ENCODE measurements around the gene DNAL1.

DNAL1 gene

GRCh38 chr14:73717711-73718417 lies 73.1 kb downstream of the DNAL1 start:
- peaks cover 13% of the 10 kb centered on the region; the same call in 1 of the 2 replicates for H3K36me3 ChIP-seq (ENCODE audit: control insufficient read depth, insufficient read depth, low read length)

GRCh38 chr14:73718418-73719251 lies 73.8 kb downstream of the DNAL1 start:
- Histone ChIP-seq H3K9me3 (ENCODE audit: control insufficient read depth, insufficient read depth, low read length) (no peaks in the 10 kb centered on the region), H3K27ac (ENCODE audit: low read depth, low read length) (peak overlapping the region; percentile 52), H3K9ac (ENCODE audit: low read depth, low read length) (peak overlapping the region; percentile 67; the same call in 1 of the 2 replicates), H3K4me1 (ENCODE audit: control insufficient read depth, insufficient read depth, low read length) (peaks cover 40% of the 10 kb centered on the region), H3K36me3 (ENCODE audit: control insufficient read depth, insufficient read depth, low read length) (peaks cover 17% of the 10 kb centered on the region), H3K27me3 (ENCODE audit: control insufficient read depth, insufficient read depth, low read length) (peaks cover 6% of the 10 kb centered on the region), H3K4me3 (ENCODE audit: low read depth, low read length) (peak overlapping the region; percentile 68)

More at GRCh38 chr14:73717711-73718417, 73.1 kb downstream of the DNAL1 start:
- peak overlapping the region; percentile 52 for H3K27ac ChIP-seq (ENCODE audit: low read depth, low read length)
- H3K27me3 ChIP-seq (ENCODE audit: control insufficient read depth, insufficient read depth, low read length): peaks cover 6% of the 10 kb centered on the region
- H3K4me3 ChIP-seq (ENCODE audit: low read depth, low read length): peak overlapping the region; percentile 68
- peaks cover 39% of the 10 kb centered on the region for H3K4me1 ChIP-seq (ENCODE audit: control insufficient read depth, insufficient read depth, low read length)
- no peaks in the 10 kb centered on the region for H3K9me3 ChIP-seq (ENCODE audit: control insufficient read depth, insufficient read depth, low read length)
- peak overlapping the region; percentile 67 for H3K9ac ChIP-seq (ENCODE audit: low read depth, low read length)

GRCh38 chr14:73719361-73719760 lies 74.6 kb downstream of the DNAL1 start:
- Histone ChIP-seq H3K9me3 (ENCODE audit: control insufficient read depth, insufficient read depth, low read length) (no peaks in the 10 kb centered on the region), H3K4me3 (ENCODE audit: low read depth, low read length) (peak overlapping the region; percentile 49; the same call in 1 of the 2 replicates), H3K27me3 (ENCODE audit: control insufficient read depth, insufficient read depth, low read length) (peaks cover 6% of the 10 kb centered on the region), H3K4me1 (ENCODE audit: control insufficient read depth, insufficient read depth, low read length) (peaks cover 48% of the 10 kb centered on the region), H3K9ac (ENCODE audit: low read depth, low read length) (no peak overlapping the region), H3K36me3 (ENCODE audit: control insufficient read depth, insufficient read depth, low read length) (peaks cover 18% of the 10 kb centered on the region), H3K27ac (ENCODE audit: low read depth, low read length) (peak overlapping the region; percentile 21)

- H3K27me3 ChIP-seq (ENCODE audit: control insufficient read depth, insufficient read depth, low read length): peaks cover 1% of the 10 kb centered on the region
- no peaks in the 10 kb centered on the region for H3K9me3 ChIP-seq (ENCODE audit: control insufficient read depth, insufficient read depth, low read length)
- H3K4me1 ChIP-seq (ENCODE audit: control insufficient read depth, insufficient read depth, low read length): peaks cover 47% of the 10 kb centered on the region
- no peak overlapping the region for H3K4me3 ChIP-seq (ENCODE audit: low read depth, low read length)
- peaks cover 18% of the 10 kb centered on the region for H3K36me3 ChIP-seq (ENCODE audit: control insufficient read depth, insufficient read depth, low read length)
- H3K9ac ChIP-seq (ENCODE audit: low read depth, low read length): no peak overlapping the region
- no peak overlapping the region for H3K27ac ChIP-seq (ENCODE audit: low read depth, low read length)
These were observed 75.0 kb downstream of the DNAL1 start for GRCh38 chr14:73719791-73720190.

GRCh38 chr14:73720636-73721035 lies 75.8 kb downstream of the DNAL1 start:
- Histone ChIP-seq H3K4me1 (ENCODE audit: control insufficient read depth, insufficient read depth, low read length) (peaks cover 46% of the 10 kb centered on the region), H3K9me3 (ENCODE audit: control insufficient read depth, insufficient read depth, low read length) (no peaks in the 10 kb centered on the region), H3K27ac (ENCODE audit: low read depth, low read length) (no peak overlapping the region), H3K27me3 (ENCODE audit: control insufficient read depth, insufficient read depth, low read length) (no peaks in the 10 kb centered on the region), H3K9ac (ENCODE audit: low read depth, low read length) (no peak overlapping the region), H3K36me3 (ENCODE audit: control insufficient read depth, insufficient read depth, low read length) (peaks cover 18% of the 10 kb centered on the region), H3K4me3 (ENCODE audit: low read depth, low read length) (no peak overlapping the region)

GRCh38 chr14:73721101-73721821 lies 76.5 kb downstream of the DNAL1 start:
- Histone ChIP-seq H3K4me1 (ENCODE audit: control insufficient read depth, insufficient read depth, low read length) (peaks cover 46% of the 10 kb centered on the region), H3K27me3 (ENCODE audit: control insufficient read depth, insufficient read depth, low read length) (no peaks in the 10 kb centered on the region), H3K4me3 (ENCODE audit: low read depth, low read length) (no peak overlapping the region), H3K36me3 (ENCODE audit: control insufficient read depth, insufficient read depth, low read length) (peaks cover 21% of the 10 kb centered on the region), H3K27ac (ENCODE audit: low read depth, low read length) (no peak overlapping the region), H3K9me3 (ENCODE audit: control insufficient read depth, insufficient read depth, low read length) (no peaks in the 10 kb centered on the region), H3K9ac (ENCODE audit: low read depth, low read length) (no peak overlapping the region)

GRCh38 chr14:73722581-73722980 lies 77.8 kb downstream of the DNAL1 start:
- H3K9me3 ChIP-seq (ENCODE audit: control insufficient read depth, insufficient read depth, low read length): no peaks in the 10 kb centered on the region
- H3K4me1 ChIP-seq (ENCODE audit: control insufficient read depth, insufficient read depth, low read length): peaks cover 44% of the 10 kb centered on the region
- peaks cover 28% of the 10 kb centered on the region for H3K36me3 ChIP-seq (ENCODE audit: control insufficient read depth, insufficient read depth, low read length)
- no peak overlapping the region for H3K27ac ChIP-seq (ENCODE audit: low read depth, low read length)
- no peaks in the 10 kb centered on the region for H3K27me3 ChIP-seq (ENCODE audit: control insufficient read depth, insufficient read depth, low read length)
- no peak overlapping the region for H3K4me3 ChIP-seq (ENCODE audit: low read depth, low read length)
- H3K9ac ChIP-seq (ENCODE audit: low read depth, low read length): no peak overlapping the region

GRCh38 chr14:73723406-73723796 lies 78.6 kb downstream of the DNAL1 start:
- Histone ChIP-seq H3K9me3 (ENCODE audit: control insufficient read depth, insufficient read depth, low read length) (no peaks in the 10 kb centered on the region), H3K27me3 (ENCODE audit: control insufficient read depth, insufficient read depth, low read length) (no peaks in the 10 kb centered on the region), H3K36me3 (ENCODE audit: control insufficient read depth, insufficient read depth, low read length) (peaks cover 28% of the 10 kb centered on the region), H3K4me3 (ENCODE audit: low read depth, low read length) (no peak overlapping the region), H3K9ac (ENCODE audit: low read depth, low read length) (no peak overlapping the region), H3K4me1 (ENCODE audit: control insufficient read depth, insufficient read depth, low read length) (peaks cover 39% of the 10 kb centered on the region), H3K27ac (ENCODE audit: low read depth, low read length) (no peak overlapping the region)

GRCh38 chr14:73723797-73724661 lies 79.2 kb downstream of the DNAL1 start:
- Histone ChIP-seq H3K4me1 (ENCODE audit: control insufficient read depth, insufficient read depth, low read length) (peaks cover 39% of the 10 kb centered on the region), H3K9ac (ENCODE audit: low read depth, low read length) (no peak overlapping the region), H3K27ac (ENCODE audit: low read depth, low read length) (peak overlapping the region; percentile 26), H3K4me3 (ENCODE audit: low read depth, low read length) (no peak overlapping the region), H3K9me3 (ENCODE audit: control insufficient read depth, insufficient read depth, low read length) (no peaks in the 10 kb centered on the region), H3K27me3 (ENCODE audit: control insufficient read depth, insufficient read depth, low read length) (no peaks in the 10 kb centered on the region), H3K36me3 (ENCODE audit: control insufficient read depth, insufficient read depth, low read length) (peaks cover 28% of the 10 kb centered on the region)

- no peak overlapping the region for H3K27ac ChIP-seq (ENCODE audit: low read depth, low read length)
- H3K36me3 ChIP-seq (ENCODE audit: control insufficient read depth, insufficient read depth, low read length): peaks cover 34% of the 10 kb centered on the region
- no peak overlapping the region for H3K4me3 ChIP-seq (ENCODE audit: low read depth, low read length)
- no peaks in the 10 kb centered on the region for H3K27me3 ChIP-seq (ENCODE audit: control insufficient read depth, insufficient read depth, low read length)
- H3K9me3 ChIP-seq (ENCODE audit: control insufficient read depth, insufficient read depth, low read length): no peaks in the 10 kb centered on the region
- no peak overlapping the region for H3K9ac ChIP-seq (ENCODE audit: low read depth, low read length)
- peaks cover 33% of the 10 kb centered on the region for H3K4me1 ChIP-seq (ENCODE audit: control insufficient read depth, insufficient read depth, low read length)
These were observed 79.9 kb downstream of the DNAL1 start for GRCh38 chr14:73724696-73725095.
